Limb (tissue), 2 donors: ENCODE data around the gene DSTN.

Experiments
- DNase-seq, 2 donors: peaks; one replicate each; pipeline ENCODE4 v3.0.0-alpha.2; 2016; ENCODE audit errors: extremely low spot score in 2 of 2

The DSTN gene

DNA sequence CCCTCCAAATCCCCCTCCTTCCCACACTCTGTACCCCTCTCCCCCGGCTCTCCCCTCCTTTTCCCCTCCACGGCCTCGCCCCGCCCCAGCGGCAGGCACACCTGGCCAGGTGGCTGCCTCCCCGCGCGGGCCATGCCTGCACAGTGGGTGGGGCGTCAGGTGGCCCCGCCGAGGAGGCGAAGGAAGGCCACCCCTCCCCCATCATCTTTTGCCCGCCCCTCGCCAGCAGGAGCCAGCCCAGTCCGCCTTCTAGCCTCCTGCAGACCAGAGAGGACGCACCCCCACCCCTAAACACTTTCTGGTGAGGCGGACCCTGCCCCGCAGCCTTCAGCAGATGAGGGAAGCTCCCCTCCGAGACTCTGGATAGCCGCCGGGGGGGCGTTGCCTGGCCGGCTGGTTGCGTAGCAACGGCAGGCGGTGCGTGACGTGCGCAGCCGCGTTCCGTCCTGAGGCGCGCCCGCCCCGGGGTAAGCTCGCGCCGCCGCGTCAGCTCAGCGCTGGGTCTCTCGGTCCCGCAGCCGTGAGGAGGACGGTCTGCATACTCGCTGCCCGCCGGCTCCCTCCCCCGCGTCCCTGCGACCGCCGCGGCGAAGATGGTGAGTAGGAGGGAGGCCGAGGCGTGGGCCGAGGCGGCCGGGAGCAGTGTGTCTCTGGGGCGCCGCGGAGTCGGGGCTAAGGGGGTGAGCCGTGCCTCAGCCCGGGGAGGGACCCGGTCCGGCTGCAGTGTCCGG lies at the start of gene DSTN:
DSTN (plus strand) TSS at position 460 of the 731 bp plus-strand sequence; CDS start at position 594, 134 bp downstream.
- peak; percentile 94 to 97 for DNase-seq

DNA sequence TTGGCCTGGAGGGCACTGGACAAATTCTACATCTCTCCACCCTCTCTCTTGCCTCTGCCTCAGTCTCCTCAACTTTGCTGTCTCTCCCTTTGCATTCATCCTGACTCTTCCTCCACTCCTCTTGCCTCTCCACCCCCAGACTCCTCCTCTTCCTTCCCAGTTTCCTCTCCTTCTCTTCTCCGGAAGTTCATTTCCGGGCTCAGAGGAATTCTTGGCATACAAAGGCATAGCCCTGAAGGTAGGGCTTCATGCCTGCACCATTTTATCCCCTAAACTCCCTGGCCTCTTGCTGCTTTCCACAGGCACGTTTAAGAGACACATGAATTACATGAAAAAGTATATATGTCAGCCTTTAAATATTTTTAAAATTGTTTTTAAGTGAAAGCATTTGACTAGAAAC lies 49.3 kb upstream of the DSTN start:
- no peak for DNase-seq

DNA sequence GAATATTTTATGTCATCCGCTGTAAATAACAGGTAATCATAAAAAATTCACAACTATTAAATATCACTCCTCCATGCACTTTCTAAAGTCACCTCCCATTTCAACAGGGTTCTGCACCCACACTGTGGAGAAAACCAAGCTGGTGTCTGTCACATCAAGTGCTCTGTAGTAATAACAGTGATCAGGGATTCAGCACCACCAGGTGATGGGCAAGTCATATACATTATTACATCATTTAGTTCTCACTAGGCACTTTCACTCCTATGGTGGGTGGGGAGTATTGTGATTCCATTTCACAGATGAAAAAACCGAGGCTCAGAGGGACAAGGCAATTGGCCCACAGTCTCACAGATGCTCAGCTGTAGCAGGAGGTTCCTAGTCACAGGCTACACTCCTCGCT lies 47.3 kb upstream of the DSTN start:
- no peak for DNase-seq

DNA sequence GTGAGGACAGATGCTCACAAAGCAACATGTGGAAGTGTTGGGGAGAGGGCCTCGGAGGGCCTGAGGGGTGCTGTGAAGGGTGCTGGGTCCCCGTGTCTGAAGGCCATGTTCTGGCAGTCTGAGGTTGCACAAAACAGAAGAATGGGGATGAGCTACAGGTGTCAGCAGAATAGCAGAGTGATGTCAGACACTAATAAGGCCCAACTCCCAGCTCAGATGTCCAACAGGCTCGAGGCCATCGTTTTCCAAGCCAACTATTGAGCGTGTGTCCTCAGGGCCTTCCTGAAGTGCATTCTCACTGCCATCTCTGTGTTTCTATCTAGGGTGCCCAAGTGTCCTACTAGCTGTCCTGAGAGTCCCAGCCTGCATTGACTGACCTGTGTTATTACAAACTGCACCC lies 46.5 kb upstream of the DSTN start:
- DNase-seq: no peak

DNA sequence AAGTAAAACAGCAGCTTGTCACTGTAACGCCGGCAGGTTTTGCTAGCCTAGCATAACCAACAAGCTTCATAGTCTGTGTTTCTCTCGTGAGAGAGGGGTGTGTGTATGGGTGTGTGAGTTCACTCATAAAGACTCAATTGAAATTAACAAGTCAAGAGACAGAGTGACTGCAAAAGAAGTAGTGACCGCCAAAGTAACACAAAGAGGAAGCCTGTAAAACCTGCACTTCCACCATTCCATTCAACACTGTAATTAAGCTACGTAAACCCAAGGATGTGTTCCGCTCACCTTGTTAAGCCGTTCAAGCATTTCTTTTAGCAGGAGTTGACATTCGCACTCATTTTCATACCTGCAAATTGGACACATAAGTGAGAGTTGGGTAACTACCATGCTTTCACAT lies 45.3 kb upstream of the DSTN start:
- DNase-seq: no peak

DNA sequence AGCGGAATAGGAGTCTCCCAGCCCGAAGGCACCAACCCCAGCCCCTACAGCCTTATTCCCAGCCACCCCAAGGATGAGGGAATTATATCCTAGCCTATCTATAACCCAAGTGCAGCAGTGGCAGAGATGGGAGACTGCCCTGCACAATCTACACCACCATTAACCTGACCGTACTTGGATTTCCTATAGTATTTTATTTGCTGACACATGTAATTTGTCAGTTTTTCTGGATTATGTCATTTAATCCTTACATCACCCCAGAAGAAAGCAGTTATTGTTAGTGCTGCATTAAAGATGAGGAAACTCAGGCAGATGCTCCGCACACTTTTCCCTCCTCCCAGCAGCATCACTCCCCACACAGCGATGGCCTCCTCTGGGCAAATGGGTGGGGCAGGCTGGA lies 44.7 kb upstream of the DSTN start:
- no peak for DNase-seq

DNA sequence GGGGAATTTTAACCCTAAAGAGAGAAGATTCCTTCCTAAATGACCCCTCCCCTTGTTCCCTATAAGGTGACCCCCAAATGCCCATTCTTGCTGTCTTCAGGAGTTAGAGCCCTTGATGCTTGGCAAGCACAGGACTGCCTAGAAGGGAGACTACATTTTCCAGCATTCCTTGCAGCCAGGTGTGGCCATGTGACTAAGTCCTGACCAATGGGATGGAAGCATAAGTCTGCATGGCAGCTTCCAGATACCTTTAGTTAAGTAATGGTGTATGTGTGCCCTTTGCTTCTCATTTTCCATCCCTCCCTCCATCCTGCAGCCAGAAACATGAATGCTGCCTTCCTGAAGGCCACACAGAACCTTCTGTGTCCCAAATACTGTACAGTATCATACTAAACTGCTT lies 44.2 kb upstream of the DSTN start:
- DNase-seq: no peak

DNA sequence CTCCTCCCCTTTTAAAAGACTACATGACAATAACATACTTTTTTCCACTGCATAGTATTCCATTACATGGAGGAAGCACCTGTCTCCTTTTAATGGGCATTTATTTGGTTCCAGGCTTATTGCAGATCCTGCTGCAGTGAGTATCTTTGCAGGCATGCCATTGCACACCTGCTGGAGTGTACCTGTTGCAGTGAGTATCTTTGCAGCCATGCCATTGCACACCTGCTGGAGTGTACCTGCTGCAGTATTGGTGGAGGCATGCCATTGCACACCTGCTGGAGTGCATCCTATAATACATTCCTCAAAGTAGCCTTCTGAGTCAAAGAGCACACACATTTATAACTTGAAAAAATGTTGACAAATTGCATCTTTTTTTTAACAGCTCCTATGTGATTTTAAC lies 40.3 kb upstream of the DSTN start:
- DNase-seq: no peak

DNA sequence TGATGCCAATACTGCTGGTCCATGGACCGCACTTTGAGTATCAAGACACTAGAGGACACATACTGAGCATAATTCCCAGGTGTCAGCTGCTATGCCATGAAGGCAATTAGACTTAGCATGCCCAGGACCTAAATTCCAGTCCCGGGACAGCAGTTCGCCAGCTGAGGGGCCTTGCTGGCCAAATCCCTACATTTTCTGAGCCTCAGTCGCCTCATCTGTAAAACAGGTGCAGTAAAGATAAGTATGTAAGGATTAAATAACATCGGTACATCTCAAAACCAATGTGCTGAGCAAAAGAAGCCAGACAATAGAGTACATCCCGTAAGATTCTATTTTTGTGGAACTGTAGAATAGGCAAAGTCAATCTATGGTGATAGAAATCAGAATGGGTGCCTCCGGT lies 39.7 kb upstream of the DSTN start:
- DNase-seq: no peak

DNA sequence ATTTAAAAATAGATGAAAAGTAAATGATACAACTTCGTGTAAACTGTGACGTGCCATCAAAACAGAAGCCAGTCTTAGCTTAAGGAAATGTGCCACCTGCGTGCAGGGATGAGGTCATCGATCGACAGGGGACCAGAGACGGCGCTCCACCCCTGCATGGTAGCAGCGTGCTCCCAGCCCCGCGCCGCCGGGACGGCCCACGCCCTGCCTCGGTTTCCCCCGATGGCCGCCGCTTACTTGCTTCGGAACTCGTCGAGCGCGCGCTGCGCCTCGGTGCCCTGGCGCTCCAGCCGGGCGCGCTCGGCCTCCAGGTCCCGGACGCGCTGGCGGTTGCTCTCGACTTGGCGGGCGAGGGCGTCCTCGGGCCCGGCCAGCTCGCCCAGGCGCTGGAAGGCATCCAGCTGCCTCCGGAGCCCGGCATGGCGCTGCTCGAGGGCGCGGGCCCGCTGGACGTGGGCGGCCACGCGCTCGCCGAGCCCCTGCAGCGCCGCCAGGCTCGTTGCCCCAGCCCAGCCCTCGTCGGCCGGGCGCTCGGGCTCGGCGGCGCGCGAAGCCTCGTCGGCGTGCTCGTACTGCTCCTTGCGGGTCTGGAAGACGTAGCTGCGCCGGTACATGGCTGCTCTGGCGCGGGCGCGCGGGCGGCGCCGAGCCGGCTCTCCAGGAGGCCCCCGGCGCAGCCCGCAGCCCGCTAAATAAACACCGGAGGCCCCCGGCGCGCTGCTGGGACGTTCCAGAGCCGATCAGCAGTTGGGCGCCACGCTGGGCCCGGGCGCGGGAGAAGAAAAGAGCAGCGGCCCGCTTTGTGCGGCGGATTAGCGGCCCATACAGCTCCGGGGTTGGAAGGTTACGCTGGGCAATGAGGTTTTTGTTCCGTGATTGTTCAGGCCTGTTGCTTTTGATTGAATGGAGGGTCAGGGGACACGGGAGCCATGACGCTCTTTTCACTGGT lies 38.9 kb upstream of the DSTN start, which contains the start of gene BFSP1:
BFSP1 (minus strand) TSS at position 664 of the 949 bp plus-strand sequence; CDS start at position 614, 50 bp downstream.
- peak; percentile 38 to 82 for DNase-seq

DNA sequence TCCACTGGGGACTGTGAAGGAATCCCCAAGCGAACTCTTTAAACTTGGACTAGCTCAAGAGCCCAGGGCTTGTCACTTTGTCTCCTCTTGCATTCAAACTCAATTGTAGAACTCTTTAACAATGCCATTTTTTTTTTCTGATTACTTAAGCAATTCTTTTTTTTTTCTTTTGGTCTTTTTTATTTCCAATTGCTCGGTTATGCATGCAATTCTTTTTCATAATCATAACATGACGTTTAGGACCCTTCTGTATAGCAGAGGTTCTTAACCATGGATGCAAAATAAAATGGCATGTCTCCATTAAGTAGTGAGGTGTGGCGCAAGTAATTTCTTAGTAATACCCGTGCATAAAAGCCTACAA lies 38.2 kb upstream of the DSTN start:
- no peak for DNase-seq

DNA sequence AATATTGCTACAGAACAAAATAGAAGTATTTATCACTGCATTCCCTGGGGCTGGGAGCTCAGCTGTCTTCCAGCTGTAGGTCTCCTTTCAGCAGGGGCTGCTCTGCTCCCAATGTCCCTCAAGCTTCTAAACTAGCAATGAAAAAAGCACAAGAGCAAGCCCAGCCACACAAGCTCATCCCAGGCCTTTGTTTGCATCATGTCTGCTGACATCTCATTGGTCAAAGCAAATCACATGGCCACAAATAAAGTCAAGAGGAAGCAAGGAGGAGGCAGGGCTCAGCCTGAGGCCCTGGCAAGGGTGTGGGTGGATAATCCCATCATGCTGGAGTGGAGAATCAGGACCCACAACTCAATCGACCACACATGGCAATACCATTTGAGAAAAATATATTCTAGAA lies 36.5 kb upstream of the DSTN start:
- no peak for DNase-seq

DNA sequence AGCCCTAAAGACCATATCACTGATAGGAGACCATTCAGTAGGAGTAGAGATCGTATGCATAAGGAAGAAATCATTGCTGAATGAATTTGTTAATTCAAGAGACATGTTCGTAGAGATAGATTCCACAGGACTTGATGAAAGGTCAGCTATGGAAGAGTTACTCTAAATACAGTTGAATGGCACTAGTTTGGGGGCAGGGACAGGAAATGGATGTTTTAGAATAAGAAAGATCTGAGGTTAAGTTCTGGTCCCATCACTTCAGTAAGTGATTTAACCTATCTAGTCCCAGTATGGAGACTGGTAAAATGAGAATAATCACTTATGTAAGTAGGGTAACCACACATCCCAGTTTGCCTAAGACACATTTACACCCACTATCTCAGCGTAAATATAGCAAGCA lies 35.8 kb upstream of the DSTN start:
- no peak for DNase-seq

DNA sequence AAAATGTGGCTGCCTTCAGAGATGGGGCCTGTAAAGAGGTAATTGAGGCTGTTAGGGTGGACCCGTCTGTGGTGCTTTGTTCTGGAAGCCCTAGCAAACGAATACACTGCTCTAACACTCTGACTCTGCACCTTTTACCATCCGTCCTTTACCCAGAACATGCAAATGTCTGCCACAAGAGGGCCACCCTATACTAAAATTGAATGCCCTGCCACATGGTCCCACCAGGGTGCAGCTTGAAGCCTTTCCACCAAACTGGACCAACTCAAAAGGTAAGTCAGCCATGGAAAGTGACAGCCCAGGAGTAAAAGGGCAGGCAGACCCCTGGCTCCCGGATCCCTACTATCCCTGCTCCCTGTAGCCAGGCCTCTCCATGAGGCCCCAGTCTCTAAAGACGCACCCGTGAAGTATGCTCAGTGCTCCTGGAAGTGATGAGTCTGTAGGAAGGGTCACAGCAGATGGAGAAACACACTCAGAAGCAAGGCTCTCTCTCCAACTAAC lies 32.9 kb upstream of the DSTN start:
- peak; percentile 67 to 80 for DNase-seq

DNA sequence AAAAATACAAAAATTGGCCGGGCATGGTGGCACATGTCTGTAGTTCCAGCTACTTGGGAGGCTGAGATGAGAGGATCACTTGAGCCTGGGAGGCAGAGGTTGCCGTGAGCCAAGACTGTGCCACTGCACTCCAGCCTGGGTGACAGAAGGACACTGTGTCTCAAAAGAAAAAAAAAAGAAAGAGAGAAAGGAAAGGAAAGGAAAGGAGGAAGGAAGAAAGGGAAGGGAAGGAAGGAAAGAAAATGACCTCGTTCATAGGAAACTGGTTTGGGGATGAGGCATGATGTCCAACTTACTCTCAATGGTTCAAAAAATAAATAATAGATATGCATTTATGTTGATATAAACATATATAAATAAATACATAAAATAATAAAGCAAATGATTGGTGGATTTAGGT lies 31.9 kb upstream of the DSTN start:
- no peak for DNase-seq

DNA sequence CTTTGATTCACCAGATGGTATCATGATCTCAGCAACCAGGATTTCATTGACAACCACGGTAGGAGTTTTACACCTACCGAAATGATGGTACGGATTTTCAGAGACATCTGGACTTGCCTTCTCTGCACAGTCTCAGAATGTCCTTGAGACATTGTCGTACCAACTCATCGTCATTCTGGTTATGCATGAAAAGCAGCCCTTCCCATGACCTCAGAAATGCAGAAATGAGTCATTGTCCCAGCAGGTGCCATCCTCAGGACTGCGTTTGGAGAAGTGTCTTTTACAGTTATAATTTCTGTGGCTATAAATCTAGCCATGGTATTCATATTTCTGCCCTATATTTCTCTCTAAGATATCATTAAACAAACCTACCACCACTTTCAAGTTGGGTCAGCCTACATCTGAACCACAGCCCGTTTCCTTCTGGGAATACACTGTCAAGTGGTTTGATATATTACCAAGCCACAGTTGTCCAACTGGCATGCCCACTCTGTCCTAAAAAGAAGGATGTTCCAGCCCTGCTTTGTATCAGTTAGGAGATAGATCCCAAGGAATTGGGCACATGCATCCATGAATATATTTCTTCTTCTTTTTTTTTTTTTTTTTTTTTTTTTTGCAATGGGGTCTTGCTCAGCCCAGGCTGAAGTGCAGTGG lies 31.2 kb upstream of the DSTN start:
- DNase-seq: no peak

DNA sequence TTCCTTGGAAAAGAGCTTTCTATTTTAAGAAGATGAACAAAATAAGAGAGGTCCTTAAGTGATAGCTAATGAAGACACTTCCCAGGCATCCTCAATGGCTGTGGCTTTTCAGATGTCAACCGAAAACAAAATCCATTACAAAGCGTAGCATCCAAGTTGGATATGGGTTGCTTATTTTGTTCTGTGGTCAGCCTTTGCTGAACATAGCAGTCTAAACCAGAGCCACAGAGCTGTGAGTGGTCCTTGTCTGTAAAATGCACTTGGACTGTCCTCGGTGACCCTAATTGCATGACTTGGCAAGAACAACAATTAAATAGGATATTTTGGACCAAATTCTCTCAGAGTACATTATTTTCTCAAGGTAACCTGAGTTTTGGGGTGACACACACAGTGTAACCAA lies 28.3 kb upstream of the DSTN start:
- DNase-seq: no peak

DNA sequence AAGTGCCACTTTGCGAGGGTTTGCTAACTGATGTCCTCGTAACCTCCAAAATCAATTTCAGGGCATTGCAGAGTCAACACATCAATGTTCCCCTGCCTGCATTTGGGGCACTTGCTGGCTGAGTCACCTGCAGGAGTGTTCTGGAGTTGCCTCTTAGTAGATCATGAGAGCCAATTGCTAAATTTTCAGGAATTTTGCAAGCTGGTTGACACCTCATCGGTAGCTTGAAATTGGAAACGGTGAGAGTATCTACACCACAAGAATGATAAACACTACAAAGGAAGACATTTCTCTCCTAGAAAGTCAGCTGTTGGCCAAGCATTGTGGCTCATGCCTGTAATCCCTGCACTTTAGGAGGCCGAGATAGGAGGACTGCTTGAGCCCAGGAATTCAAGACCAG lies 27.9 kb upstream of the DSTN start:
- no peak for DNase-seq

DNA sequence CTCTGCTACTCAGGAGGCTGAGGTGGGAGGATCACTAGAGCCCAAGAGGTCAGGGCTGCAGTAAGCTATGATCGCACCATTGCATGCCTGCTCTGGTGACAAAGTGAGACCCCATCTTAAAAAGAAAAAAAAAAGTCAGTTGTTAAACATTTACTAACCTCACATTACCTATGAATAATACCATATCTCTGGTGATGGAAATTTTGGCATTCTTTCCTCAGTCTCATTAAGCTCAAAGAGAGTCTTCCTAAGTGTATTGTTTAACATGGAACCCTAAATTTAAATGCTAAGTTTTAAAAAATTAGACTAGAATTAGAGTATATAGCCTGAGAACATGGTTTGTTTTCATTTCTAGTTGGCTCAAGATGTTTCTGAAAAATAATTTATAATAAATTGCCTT lies 27.4 kb upstream of the DSTN start:
- no peak for DNase-seq

DNA sequence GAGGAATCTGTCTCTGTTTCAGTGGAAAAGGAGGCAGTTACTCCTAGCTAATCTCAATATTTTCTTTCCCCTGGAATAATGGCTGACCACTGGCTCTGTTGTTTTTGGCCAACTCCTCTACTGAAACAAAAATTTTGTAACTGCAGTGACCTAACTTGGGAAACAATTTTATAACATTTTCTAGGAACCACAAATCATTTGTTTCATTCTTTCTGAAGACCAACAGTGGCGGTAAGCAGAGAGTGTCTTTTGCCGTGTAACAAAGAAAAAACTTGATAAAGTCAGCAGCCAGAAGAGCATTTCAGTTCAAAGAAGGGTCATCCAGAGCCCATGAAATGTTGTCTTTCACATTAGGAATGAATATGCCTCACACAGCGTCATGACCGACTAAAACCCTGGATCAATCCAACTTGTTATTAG lies 26.9 kb upstream of the DSTN start:
- no peak for DNase-seq

DNA sequence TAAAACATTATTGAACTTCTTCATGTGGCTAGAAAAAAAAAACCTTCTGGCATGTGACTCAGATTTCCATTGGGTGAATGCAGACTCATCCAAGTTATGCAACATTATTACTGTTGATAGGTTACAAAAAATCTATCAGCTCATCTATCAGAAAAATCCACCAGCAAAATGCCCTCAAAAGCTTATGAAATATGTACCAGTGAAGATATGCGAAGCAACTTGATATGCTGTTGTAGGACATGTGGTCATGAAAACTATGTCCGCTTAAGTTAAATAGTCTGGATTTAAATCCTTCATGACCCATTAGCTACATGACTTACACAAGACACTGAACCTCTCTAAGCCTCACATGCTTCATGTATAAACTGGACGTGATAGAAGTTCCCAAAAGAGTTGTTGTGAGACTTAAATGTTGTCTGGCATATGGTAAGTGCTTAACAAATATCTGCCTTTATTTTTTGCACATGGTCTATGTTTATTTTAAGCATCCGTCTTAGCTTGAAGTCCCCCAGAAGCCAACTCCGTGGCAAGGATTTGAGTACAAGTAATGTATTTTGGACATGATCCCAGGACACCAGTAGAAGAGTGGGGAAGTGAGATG lies 26.2 kb upstream of the DSTN start:
- DNase-seq: peak in 1 of 2 donors; percentile 50

DNA sequence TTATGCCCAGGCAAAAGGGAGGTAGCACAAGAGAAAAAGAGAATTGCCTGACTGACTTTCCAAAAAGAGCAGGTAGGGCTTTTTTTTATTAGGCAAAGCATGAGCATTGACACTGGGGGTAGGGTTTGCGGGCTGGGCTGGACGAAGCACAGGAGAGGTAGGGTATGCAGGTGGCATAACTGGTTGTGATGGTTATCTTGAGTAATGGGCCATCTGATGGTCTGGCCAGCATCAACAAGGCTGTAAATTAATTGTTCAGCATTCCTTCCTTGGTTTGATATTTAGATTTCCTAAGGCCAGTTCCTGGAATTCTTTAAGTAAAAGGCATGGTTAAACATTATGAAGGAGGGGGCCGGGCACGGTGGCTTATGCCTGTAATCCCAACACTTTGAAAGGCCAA lies 24.7 kb upstream of the DSTN start:
- no peak for DNase-seq
